ENCODE results near the gene FTSJ3. TPM values are rescaled to one million over a fixed set of nuclear protein-coding genes. Genes with fewer than 3 reads are reported as not detected.
A peak's percentile ranks its signal among the peaks of the same experiment; 100 is the strongest.
"Not testable (repeated sequence)": the region's sequence is repeated elsewhere in the genome, so short reads cannot be mapped to it uniquely, and the experiment has no call there.

The FTSJ3 gene, protein sequence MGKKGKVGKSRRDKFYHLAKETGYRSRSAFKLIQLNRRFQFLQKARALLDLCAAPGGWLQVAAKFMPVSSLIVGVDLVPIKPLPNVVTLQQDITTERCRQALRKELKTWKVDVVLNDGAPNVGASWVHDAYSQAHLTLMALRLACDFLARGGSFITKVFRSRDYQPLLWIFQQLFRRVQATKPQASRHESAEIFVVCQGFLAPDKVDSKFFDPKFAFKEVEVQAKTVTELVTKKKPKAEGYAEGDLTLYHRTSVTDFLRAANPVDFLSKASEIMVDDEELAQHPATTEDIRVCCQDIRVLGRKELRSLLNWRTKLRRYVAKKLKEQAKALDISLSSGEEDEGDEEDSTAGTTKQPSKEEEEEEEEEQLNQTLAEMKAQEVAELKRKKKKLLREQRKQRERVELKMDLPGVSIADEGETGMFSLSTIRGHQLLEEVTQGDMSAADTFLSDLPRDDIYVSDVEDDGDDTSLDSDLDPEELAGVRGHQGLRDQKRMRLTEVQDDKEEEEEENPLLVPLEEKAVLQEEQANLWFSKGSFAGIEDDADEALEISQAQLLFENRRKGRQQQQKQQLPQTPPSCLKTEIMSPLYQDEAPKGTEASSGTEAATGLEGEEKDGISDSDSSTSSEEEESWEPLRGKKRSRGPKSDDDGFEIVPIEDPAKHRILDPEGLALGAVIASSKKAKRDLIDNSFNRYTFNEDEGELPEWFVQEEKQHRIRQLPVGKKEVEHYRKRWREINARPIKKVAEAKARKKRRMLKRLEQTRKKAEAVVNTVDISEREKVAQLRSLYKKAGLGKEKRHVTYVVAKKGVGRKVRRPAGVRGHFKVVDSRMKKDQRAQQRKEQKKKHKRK
- total RNA-seq (2014; rRNA removed; shearing (Covaris generic)), result 48.4 and 61.5 TPM in 2 replicates
- polyA plus RNA-seq (2016; fragmentation: Nextera tagmentation; extraction: Ambion mirVana), result 28.1 and 29.2 TPM in 2 replicates
- long read RNA-seq, transcript FTSJ3-201 (21 exons, 3,559 nt), result major isoform, 10 of 34 reads
- long read RNA-seq, partial matches to known transcripts, result 23 of 34 reads
- long read RNA-seq, other reads (novel, unspliced or antisense), result 1 of 34 reads

- H3K36me3 Mint-ChIP-seq (ENCODE audit: low read depth), result peaks cover 98% of the 10 kb centered on the region
- H3K4me2 ChIP-seq, result peak within 1 kb of the TSS; percentile 99
- no peaks in the 10 kb centered on the region; the same call in 2 of the 3 replicates for H3K9me3 Mint-ChIP-seq
- TF ChIP-seq CREB1 (CRISPR knock-in tag; IDR thresholded peaks at IDR 0.05; ENCODE audit: low read depth) (peak; percentile 72), JUNB (IDR thresholded peaks at IDR 0.05; ENCODE audit: unreplicated experiment) (no peak), ETS1 (IDR thresholded peaks at IDR 0.05) (peak; percentile 94), NANOG (IDR thresholded peaks at IDR 0.05; ENCODE audit: borderline replicate concordance) (no peak), ZNF331 (CRISPR knock-in tag; IDR thresholded peaks at IDR 0.05; ENCODE audit: low read depth) (no peak), POLR2AphosphoS5 (IDR thresholded peaks at IDR 0.05; ENCODE audit: low read depth) (peak; percentile 88), EZH2phosphoT487 (IDR thresholded peaks at IDR 0.05; ENCODE audit: unreplicated experiment) (no peak)
- TF ChIP-seq, protein P1, sequence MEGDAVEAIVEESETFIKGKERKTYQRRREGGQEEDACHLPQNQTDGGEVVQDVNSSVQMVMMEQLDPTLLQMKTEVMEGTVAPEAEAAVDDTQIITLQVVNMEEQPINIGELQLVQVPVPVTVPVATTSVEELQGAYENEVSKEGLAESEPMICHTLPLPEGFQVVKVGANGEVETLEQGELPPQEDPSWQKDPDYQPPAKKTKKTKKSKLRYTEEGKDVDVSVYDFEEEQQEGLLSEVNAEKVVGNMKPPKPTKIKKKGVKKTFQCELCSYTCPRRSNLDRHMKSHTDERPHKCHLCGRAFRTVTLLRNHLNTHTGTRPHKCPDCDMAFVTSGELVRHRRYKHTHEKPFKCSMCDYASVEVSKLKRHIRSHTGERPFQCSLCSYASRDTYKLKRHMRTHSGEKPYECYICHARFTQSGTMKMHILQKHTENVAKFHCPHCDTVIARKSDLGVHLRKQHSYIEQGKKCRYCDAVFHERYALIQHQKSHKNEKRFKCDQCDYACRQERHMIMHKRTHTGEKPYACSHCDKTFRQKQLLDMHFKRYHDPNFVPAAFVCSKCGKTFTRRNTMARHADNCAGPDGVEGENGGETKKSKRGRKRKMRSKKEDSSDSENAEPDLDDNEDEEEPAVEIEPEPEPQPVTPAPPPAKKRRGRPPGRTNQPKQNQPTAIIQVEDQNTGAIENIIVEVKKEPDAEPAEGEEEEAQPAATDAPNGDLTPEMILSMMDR (conservative IDR thresholded peaks at IDR 0.05; ENCODE audit: low read depth in 2 of 2), result peak; percentile 41 to 59
- TF ChIP-seq, protein P2, sequence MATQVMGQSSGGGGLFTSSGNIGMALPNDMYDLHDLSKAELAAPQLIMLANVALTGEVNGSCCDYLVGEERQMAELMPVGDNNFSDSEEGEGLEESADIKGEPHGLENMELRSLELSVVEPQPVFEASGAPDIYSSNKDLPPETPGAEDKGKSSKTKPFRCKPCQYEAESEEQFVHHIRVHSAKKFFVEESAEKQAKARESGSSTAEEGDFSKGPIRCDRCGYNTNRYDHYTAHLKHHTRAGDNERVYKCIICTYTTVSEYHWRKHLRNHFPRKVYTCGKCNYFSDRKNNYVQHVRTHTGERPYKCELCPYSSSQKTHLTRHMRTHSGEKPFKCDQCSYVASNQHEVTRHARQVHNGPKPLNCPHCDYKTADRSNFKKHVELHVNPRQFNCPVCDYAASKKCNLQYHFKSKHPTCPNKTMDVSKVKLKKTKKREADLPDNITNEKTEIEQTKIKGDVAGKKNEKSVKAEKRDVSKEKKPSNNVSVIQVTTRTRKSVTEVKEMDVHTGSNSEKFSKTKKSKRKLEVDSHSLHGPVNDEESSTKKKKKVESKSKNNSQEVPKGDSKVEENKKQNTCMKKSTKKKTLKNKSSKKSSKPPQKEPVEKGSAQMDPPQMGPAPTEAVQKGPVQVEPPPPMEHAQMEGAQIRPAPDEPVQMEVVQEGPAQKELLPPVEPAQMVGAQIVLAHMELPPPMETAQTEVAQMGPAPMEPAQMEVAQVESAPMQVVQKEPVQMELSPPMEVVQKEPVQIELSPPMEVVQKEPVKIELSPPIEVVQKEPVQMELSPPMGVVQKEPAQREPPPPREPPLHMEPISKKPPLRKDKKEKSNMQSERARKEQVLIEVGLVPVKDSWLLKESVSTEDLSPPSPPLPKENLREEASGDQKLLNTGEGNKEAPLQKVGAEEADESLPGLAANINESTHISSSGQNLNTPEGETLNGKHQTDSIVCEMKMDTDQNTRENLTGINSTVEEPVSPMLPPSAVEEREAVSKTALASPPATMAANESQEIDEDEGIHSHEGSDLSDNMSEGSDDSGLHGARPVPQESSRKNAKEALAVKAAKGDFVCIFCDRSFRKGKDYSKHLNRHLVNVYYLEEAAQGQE (IDR thresholded peaks at IDR 0.05; ENCODE audit: unreplicated experiment), result no peak
- peaks cover 39% of the 10 kb centered on the region for H4K20me1 ChIP-seq (replicated peaks; ENCODE audit: insufficient read depth)
- peaks cover 16% of the 10 kb centered on the region for H3K27me3 Mint-ChIP-seq (ENCODE audit: insufficient read depth, low read depth, poor library complexity)
- H3K4me1 Mint-ChIP-seq, result peaks cover 20% of the 10 kb centered on the region
- peaks cover 6% of the 10 kb centered on the region; the same call in 1 of the 2 replicates for H3K4me1 ChIP-seq (ENCODE audit: insufficient read depth)
- peaks cover 39% of the 10 kb centered on the region for H3K79me2 ChIP-seq (replicated peaks; ENCODE audit: insufficient read depth)
- DNase-seq (ENCODE audit: low spot score) (peak; percentile 96), ATAC-seq (peak; percentile 90)
- H3K4me3 Mint-ChIP-seq, result peak within 1 kb of the TSS; percentile 100
- peaks cover 11% of the 10 kb centered on the region; the same call in 1 of the 2 replicates for H3F3A ChIP-seq (replicated peaks; ENCODE audit: low read depth)
- peak within 1 kb of the TSS; percentile 85 for H3K27ac ChIP-seq (ENCODE audit: low read depth)
- peaks cover 70% of the 10 kb centered on the region for H3K36me3 ChIP-seq (ENCODE audit: insufficient read depth)
- H3K4me3 ChIP-seq, result peak within 1 kb of the TSS; percentile 84
- H3K27me3 ChIP-seq (ENCODE audit: insufficient read depth), result no peaks in the 10 kb centered on the region
- peak within 1 kb of the TSS; percentile 33 for H2AFZ ChIP-seq
- H3K9me2 ChIP-seq (ENCODE audit: insufficient read depth), result no peaks in the 10 kb centered on the region
- peak within 1 kb of the TSS; percentile 100 for H3K27ac Mint-ChIP-seq
Measured at GRCh38 chr17:63827002-63827800, at the start of gene FTSJ3, which contains the start of gene PSMC5. TSS of gene FTSJ3 (minus strand) at chr17:63827663. CDS start at chr17:63826902, 761 bp downstream. TSS of gene PSMC5 (plus strand) at chr17:63827431. CDS start at chr17:63827491, 60 bp downstream.

GRCh38 chr17:63874693-63875092 lies 47.2 kb upstream of the FTSJ3 start:
- not testable (repeated sequence) for H3K36me3 Mint-ChIP-seq (ENCODE audit: low read depth); ATAC-seq

More at GRCh38 chr17:63874693-63875092, 47.2 kb upstream of the FTSJ3 start:
- not testable (repeated sequence) for H3K4me3 ChIP-seq; H3K4me1 ChIP-seq (ENCODE audit: insufficient read depth); H3K9me2 ChIP-seq (ENCODE audit: insufficient read depth); H3K27ac Mint-ChIP-seq; H2AFZ ChIP-seq; DNase-seq (ENCODE audit: low spot score); H3K4me1 Mint-ChIP-seq; H3K36me3 ChIP-seq (ENCODE audit: insufficient read depth); H3K9me3 Mint-ChIP-seq; H3K27me3 Mint-ChIP-seq (ENCODE audit: insufficient read depth, low read depth, poor library complexity); H3K79me2 ChIP-seq (replicated peaks; ENCODE audit: insufficient read depth); H3F3A ChIP-seq (replicated peaks; ENCODE audit: low read depth); H3K4me2 ChIP-seq; H3K4me3 Mint-ChIP-seq; H4K20me1 ChIP-seq (replicated peaks; ENCODE audit: insufficient read depth); H3K27ac ChIP-seq (ENCODE audit: low read depth); H3K27me3 ChIP-seq (ENCODE audit: insufficient read depth)
